H7 (cell line): ENCODE measurements around the gene THPO. TPM values are rescaled to one million over a fixed set of nuclear protein-coding genes. Genes with fewer than 3 reads are reported as not detected.
"Not testable (repeated sequence)": the region's sequence is repeated elsewhere in the genome, so short reads cannot be mapped to it uniquely, and the experiment has no call there.

Experiments
- DNase-seq: peaks from one replicate; pipeline ENCODE4 v3.0.0; 2012
- H3K27me3 ChIP-seq: 2 replicates; pipeline ENCODE4 v1.6.0; 2011; ENCODE audit warnings: mild to moderate bottlenecking, low read length; ENCODE audit not compliant: control insufficient read depth, insufficient read depth
- H3K36me3 ChIP-seq: replicated peaks from 2 replicates; pipeline ENCODE4 v1.5.1; 2011; ENCODE audit warnings: low read length; ENCODE audit not compliant: control insufficient read depth, insufficient read depth
- H3K4me3 ChIP-seq: 2 replicates; pipeline ENCODE4 v1.5.1; 2011; ENCODE audit warnings: low read depth, mild to moderate bottlenecking, control low read depth, low read length, moderate library complexity; ENCODE audit not compliant: insufficient read depth
- total RNA-seq: library from RNA; depleted of rRNA; stranded (reverse); fragments of >200 nt; shearing (Covaris generic); gene quantifications from 2 replicates; pipeline ENCODE4 v1.2.3, GENCODE V29; 2014

The THPO gene
- total RNA-seq, 1 experiment from 2014 or later: 0.80 TPM

GRCh38 chr3:184341925-184342324 is 36.1 kb downstream of the THPO start:
- Histone ChIP-seq H3K4me3 (no peak overlapping the region), H3K27me3 (no peaks in the 10 kb centered on the region), H3K36me3 (peaks cover 11% of the 10 kb centered on the region)
- no peak for DNase-seq

- peaks cover 12% of the 10 kb centered on the region for H3K36me3 ChIP-seq
- not testable (repeated sequence) for H3K27me3 ChIP-seq, DNase-seq, H3K4me3 ChIP-seq
Observed at GRCh38 chr3:184339451-184340135, 38.4 kb downstream of the THPO start.

GRCh38 chr3:184339001-184339400 is 39.0 kb downstream of the THPO start:
- H3K4me3 ChIP-seq: no peak overlapping the region
- DNase-seq: no peak
- peaks cover 16% of the 10 kb centered on the region for H3K36me3 ChIP-seq
- H3K27me3 ChIP-seq: no peaks in the 10 kb centered on the region

DNA sequence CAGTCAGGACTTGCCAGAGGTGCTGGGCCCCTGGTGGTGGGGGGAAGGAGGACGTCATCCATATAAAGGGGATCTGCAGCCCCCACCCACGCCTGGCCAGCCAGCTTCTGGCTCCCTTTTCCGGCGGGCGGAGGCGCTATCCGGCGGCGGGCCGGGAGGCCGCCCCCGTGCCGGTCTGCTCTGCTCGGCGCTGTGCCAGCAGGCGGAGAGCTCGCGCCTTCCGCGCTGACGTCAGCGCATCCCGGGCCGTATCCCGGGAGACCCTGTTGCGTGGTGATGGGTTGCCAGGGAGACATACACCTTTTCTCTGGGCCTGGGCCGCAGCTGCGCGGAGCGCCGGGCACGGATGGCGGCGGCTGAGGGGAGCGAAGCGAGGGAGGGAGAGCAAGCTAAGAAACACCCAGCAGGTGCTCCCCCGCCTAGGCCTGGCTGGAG is 39.5 kb downstream of the THPO start:
- Histone ChIP-seq H3K27me3 (no peaks in the 10 kb centered on the region), H3K36me3 (peaks cover 18% of the 10 kb centered on the region), H3K4me3 (no peak overlapping the region)
- DNase-seq: peak; percentile 94

GRCh38 chr3:184337981-184338380 is 40.0 kb downstream of the THPO start:
- Histone ChIP-seq H3K36me3 (peaks cover 22% of the 10 kb centered on the region), H3K27me3 (no peaks in the 10 kb centered on the region), H3K4me3 (no peak overlapping the region)
- no peak for DNase-seq

DNA sequence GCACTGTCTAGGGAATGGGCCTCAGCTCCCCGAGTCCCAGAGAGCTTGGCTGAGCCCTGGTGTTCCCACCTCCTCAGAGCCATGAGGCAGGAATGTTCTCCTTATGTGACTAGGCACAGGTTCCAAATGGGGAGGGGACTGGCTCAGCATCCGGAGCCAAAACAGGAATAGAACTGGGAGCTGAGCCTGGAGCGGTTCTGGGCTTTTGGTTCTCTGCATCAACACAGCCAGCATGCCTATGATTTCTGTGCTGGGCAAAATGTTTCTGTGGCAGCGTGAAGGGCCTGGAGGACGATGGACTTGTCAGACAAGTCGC is 40.6 kb downstream of the THPO start, which contains the start of gene FAM131A:
FAM131A (plus strand) TSS at position 202 of the 316 bp plus-strand sequence; CDS start at position 233, 31 bp downstream.
- no peak for DNase-seq
- H3K4me3 ChIP-seq: peak within 1 kb of the TSS; percentile 94
- no peaks in the 10 kb centered on the region for H3K27me3 ChIP-seq
- H3K36me3 ChIP-seq: peaks cover 21% of the 10 kb centered on the region

DNA sequence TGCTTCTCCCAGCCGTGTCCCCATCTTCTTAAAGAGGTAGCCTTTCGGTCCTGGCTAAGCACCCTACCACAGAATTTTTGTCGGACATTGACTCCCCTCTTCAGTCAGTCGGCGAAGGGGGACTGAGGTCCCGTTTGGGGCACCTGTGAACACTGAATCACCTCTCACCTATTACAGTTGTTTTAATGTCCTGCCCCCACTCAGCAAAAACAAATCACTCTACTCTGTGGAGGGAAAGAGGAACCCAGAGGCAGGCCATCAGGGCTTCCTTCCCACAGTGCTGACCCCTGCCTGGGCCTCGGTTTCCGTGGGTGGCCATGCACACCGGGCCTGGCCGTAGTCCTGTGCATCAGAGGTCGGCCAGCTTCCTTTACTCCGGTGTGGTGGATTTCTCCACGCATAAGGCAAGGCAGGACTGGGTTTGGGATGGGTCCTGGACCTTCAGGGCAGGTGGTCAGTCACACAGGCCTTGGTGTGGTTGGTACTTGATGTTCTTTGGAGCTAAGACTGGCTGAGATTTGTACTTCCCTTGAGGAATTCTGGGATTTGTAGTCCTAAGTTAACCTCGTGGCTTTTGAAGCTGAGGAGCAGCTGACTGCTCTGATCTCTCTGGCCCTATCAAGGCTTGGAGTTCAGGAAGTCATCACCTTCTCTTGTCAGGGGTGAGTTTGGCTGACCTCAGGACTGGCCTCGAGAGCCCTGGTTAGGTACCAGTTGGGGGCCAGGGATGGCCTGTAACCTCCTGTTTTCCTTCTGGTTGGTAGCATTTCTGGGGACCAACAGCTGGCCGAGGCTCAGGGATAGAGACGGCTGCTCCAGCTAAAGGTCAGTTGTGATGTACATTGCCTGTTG is 41.2 kb downstream of the THPO start:
- Histone ChIP-seq H3K4me3 (peak overlapping the region; percentile 94), H3K36me3 (peaks cover 25% of the 10 kb centered on the region), H3K27me3 (no peaks in the 10 kb centered on the region)
- DNase-seq: peak; percentile 81

GRCh38 chr3:184335661-184336546 is 42.1 kb downstream of the THPO start:
- peak overlapping the region; percentile 94 for H3K4me3 ChIP-seq
- no peaks in the 10 kb centered on the region for H3K27me3 ChIP-seq
- peaks cover 32% of the 10 kb centered on the region for H3K36me3 ChIP-seq
- peak; percentile 99 for DNase-seq

DNA sequence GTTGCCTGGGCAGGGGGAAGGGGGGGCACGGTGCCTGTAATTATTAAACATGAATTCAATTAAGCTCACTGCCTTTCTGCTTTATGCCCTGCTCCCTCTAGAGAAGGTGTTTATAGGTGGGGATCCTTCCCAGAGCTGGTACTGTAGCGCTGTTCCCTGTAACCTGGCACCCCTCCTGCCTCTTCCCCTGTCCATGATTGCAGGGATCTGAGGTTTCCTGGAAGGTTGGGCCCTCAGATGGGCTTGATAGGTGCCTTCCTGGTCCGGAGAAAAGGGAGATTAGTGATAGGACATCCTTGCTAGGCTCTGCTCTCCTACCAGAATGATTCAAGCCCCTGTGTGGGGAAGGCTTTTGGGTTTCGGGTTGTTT is 42.7 kb downstream of the THPO start:
- Histone ChIP-seq H3K27me3 (no peaks in the 10 kb centered on the region), H3K4me3 (no peak overlapping the region), H3K36me3 (peaks cover 35% of the 10 kb centered on the region)
- no peak for DNase-seq

- DNase-seq: no peak
- Histone ChIP-seq H3K4me3 (no peak overlapping the region), H3K27me3 (no peaks in the 10 kb centered on the region), H3K36me3 (peaks cover 38% of the 10 kb centered on the region)
Observed at GRCh38 chr3:184334470-184335158, 43.4 kb downstream of the THPO start.

- no peaks in the 10 kb centered on the region for H3K27me3 ChIP-seq
- no peak for DNase-seq
- no peak overlapping the region for H3K4me3 ChIP-seq
- H3K36me3 ChIP-seq: peaks cover 44% of the 10 kb centered on the region
Observed at GRCh38 chr3:184333700-184334099, 44.3 kb downstream of the THPO start.

- Histone ChIP-seq H3K27me3 (no peaks in the 10 kb centered on the region), H3K36me3 (peaks cover 49% of the 10 kb centered on the region), H3K4me3 (no peak overlapping the region)
- no peak for DNase-seq
Observed at GRCh38 chr3:184333190-184333589, 44.8 kb downstream of the THPO start.

DNA sequence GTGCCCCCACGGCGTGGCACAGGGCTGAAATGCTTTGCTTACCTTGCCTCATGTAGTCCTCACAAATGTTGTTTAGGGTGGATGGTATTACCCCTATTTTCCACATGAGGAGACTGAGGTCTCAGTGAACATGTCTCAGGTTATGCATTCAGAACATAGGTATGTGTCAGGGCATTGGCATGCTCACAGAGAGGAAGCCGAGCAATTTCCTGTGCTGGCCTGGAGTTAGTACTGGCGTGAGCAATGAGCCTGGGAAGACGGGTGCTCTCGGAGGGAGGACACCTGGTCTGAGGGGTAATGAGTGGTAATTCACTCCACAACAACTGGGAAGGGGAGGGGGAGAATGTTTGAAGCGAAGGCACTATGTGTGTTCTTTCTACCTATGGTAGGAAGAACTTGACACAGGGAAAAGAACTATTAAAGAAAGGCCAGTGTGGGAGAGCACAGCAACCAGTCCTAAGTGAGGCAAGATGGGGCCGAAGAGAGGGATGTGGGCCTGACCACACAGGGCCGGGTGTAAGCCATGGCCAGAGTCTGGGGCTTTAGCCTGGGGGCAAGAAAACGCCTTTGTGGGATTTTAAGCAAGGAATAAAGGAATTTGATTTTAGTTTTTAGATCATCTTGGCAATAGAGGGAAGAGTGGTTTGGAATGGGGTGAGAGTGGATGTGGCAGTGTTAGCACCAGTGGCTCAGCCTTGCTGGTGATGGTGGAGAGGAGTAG is 45.5 kb downstream of the THPO start:
- peaks cover 55% of the 10 kb centered on the region for H3K36me3 ChIP-seq
- H3K4me3 ChIP-seq: no peak overlapping the region
- no peaks in the 10 kb centered on the region for H3K27me3 ChIP-seq
- DNase-seq: no peak
